Medulla oblongata (tissue), 1 donor: Measurements from ENCODE around the gene TCTA.
"Not testable (repeated sequence)": the region's sequence is repeated elsewhere in the genome, so short reads cannot be mapped to it uniquely, and the experiment has no call there.

Experiments used
- DNase-seq: peaks from one replicate; pipeline ENCODE4 v3.0.0-alpha.2; 2015; ENCODE audit errors: extremely low spot score

Gene TCTA

GRCh38 chr3:49411968-49412631, at the start of gene TCTA, which contains the start of gene RHOA:
Gene TCTA (plus strand): TSS chr3:49412423. CDS start chr3:49412427, 4 bp downstream.
Gene RHOA (minus strand): TSS chr3:49411976. CDS start chr3:49375589, 36,387 bp downstream.
- DNase-seq: peak; percentile 99

- DNase-seq: no peak
Measured at GRCh38 chr3:49362561-49362960, 49.7 kb upstream of the TCTA start.

- DNase-seq: no peak
Measured at GRCh38 chr3:49370585-49371290, 41.5 kb upstream of the TCTA start.

GRCh38 chr3:49371946-49372345, 40.3 kb upstream of the TCTA start:
- no peak for DNase-seq

GRCh38 chr3:49377483-49377882, 34.7 kb upstream of the TCTA start:
- no peak for DNase-seq

GRCh38 chr3:49378249-49378895, 33.9 kb upstream of the TCTA start:
- DNase-seq: no peak

GRCh38 chr3:49383387-49383786, 28.8 kb upstream of the TCTA start:
- DNase-seq: no peak

GRCh38 chr3:49385617-49386016, 26.6 kb upstream of the TCTA start:
- DNase-seq: no peak

- peak; percentile 14 for DNase-seq
Measured at GRCh38 chr3:49386056-49386756, 26.0 kb upstream of the TCTA start.

- no peak for DNase-seq
Measured at GRCh38 chr3:49387721-49388120, 24.5 kb upstream of the TCTA start.

GRCh38 chr3:49388289-49388820, 23.9 kb upstream of the TCTA start:
- no peak for DNase-seq

GRCh38 chr3:49389297-49389696, 22.9 kb upstream of the TCTA start:
- DNase-seq: no peak

- not testable (repeated sequence) for DNase-seq
Measured at GRCh38 chr3:49391310-49391709, 20.9 kb upstream of the TCTA start.

- peak; percentile 17 for DNase-seq
Measured at GRCh38 chr3:49397470-49397869, 14.8 kb upstream of the TCTA start.

- no peak for DNase-seq
Measured at GRCh38 chr3:49399461-49399860, 12.8 kb upstream of the TCTA start.

GRCh38 chr3:49401766-49402165, 10.5 kb upstream of the TCTA start:
- DNase-seq: no peak

GRCh38 chr3:49403891-49404290, 8.3 kb upstream of the TCTA start:
- DNase-seq: no peak

- DNase-seq: not testable (repeated sequence)
Measured at GRCh38 chr3:49405570-49405969, 6.7 kb upstream of the TCTA start.

GRCh38 chr3:49406571-49407565, 5.4 kb upstream of the TCTA start:
- DNase-seq: no peak

GRCh38 chr3:49410066-49410845, 2.0 kb upstream of the TCTA start:
- DNase-seq: no peak
